ENCODE measurements around the gene SERPIND1. TPM values are rescaled to one million over a fixed set of nuclear protein-coding genes. Genes with fewer than 3 reads are reported as not detected.

Gene SERPIND1
- total RNA-seq, 1 donor, result not detected

DNA sequence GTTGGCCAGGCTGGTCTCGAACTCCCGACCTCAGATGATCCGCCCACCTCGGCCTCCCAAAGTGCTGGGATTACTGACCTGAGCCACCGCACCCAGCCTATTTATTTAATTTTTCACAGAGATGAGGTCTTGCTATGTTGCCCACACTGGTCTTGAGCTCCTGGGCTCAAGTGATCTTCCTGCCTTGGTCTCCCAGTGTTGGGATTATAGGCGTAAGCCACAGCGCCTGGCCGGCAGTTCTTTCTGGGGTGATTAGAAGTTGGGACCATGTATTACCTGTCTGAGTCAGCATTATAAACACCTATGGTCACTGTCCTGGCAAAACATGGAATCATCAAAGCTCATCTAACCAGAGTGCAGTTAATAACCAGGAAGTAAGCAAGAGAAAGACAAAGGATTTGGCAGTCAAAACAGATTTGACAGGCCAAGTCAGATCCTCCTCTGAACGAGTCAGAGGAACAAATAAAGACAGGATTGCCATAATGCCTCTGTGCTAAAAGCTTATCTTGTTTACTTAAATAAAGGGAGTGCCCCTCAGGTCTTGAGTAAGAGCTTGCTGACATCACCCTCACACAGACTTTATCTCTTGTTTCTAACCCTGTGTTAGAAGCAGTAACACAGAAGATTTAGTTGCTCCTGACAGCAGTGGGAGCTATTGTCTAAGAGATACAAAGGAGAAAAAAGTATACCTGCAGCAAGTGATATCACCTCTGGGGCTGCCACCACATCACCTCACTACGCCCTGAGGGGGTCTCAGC is 3.7 kb downstream of the SERPIND1 start:
- Histone ChIP-seq H3K4me1 (ENCODE audit: insufficient read depth, low read length) (peaks cover 37% of the 10 kb centered on the region), H3K9me3 (ENCODE audit: low read depth, low read length) (no peaks in the 10 kb centered on the region), H3K27me3 (ENCODE audit: insufficient read depth, low read length) (no peaks in the 10 kb centered on the region), H3K4me2 (ENCODE audit: insufficient read depth, low read length) (peak overlapping the region; percentile 12), H3K79me2 (ENCODE audit: insufficient read depth, low read length) (no peaks in the 10 kb centered on the region), H3K4me3 (ENCODE audit: insufficient read depth, low read length) (no peak overlapping the region), H3K36me3 (ENCODE audit: insufficient read depth, low read length) (peaks cover 8% of the 10 kb centered on the region), H4K20me1 (ENCODE audit: insufficient read depth, low read length) (no peaks in the 10 kb centered on the region), H3K27ac (ENCODE audit: low read depth, low read length) (peak overlapping the region; percentile 48), H2AFZ (ENCODE audit: low read length) (no peak overlapping the region)
- peak; percentile 35 for TF ChIP-seq CTCF (IDR thresholded peaks at IDR 0.05; ENCODE audit: extremely low read depth, low read depth, low read length)
- DNase-seq (ENCODE audit: insufficient read length, low spot score, missing footprints), result no peak

DNA sequence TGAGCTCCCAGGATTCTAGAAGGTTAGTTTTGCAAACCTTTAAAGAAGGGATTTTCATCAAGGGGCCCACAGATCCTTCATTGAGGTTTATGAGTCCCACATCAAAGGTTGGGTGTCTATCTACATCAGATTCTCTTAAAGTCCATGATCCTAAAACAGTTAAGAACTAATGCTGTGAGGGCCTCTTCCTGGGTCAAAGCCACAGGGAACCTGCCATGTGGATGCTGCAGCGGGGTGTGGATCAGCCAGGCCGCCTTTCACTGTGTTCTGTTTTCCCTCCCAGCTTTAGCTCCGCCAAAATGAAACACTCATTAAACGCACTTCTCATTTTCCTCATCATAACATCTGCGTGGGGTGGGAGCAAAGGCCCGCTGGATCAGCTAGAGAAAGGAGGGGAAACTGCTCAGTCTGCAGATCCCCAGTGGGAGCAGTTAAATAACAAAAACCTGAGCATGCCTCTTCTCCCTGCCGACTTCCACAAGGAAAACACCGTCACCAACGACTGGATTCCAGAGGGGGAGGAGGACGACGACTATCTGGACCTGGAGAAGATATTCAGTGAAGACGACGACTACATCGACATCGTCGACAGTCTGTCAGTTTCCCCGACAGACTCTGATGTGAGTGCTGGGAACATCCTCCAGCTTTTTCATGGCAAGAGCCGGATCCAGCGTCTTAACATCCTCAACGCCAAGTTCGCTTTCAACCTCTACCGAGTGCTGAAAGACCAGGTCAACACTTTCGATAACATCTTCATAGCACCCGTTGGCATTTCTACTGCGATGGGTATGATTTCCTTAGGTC is 5.3 kb downstream of the SERPIND1 start:
- Histone ChIP-seq H3K36me3 (ENCODE audit: insufficient read depth, low read length) (peaks cover 8% of the 10 kb centered on the region), H3K4me1 (ENCODE audit: insufficient read depth, low read length) (peaks cover 53% of the 10 kb centered on the region), H3K4me3 (ENCODE audit: insufficient read depth, low read length) (no peak overlapping the region), H3K27ac (ENCODE audit: low read depth, low read length) (no peak overlapping the region), H2AFZ (ENCODE audit: low read length) (no peak overlapping the region), H3K79me2 (ENCODE audit: insufficient read depth, low read length) (no peaks in the 10 kb centered on the region), H3K9me3 (ENCODE audit: low read depth, low read length) (no peaks in the 10 kb centered on the region), H4K20me1 (ENCODE audit: insufficient read depth, low read length) (peaks cover 3% of the 10 kb centered on the region), H3K27me3 (ENCODE audit: insufficient read depth, low read length) (no peaks in the 10 kb centered on the region), H3K4me2 (ENCODE audit: insufficient read depth, low read length) (peak overlapping the region; percentile 27)
- DNase-seq (ENCODE audit: insufficient read length, low spot score, missing footprints), result no peak
- TF ChIP-seq CTCF (IDR thresholded peaks at IDR 0.05; ENCODE audit: extremely low read depth, low read depth, low read length), result no peak

DNA sequence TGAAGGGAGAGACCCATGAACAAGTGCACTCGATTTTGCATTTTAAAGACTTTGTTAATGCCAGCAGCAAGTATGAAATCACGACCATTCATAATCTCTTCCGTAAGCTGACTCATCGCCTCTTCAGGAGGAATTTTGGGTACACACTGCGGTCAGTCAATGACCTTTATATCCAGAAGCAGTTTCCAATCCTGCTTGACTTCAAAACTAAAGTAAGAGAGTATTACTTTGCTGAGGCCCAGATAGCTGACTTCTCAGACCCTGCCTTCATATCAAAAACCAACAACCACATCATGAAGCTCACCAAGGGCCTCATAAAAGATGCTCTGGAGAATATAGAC is 5.9 kb downstream of the SERPIND1 start:
- H3K4me1 ChIP-seq (ENCODE audit: insufficient read depth, low read length), result peaks cover 57% of the 10 kb centered on the region
- H3K4me3 ChIP-seq (ENCODE audit: insufficient read depth, low read length), result no peak overlapping the region
- peak overlapping the region; percentile 27 for H3K4me2 ChIP-seq (ENCODE audit: insufficient read depth, low read length)

More for the DNA sequence above, 5.9 kb downstream of the SERPIND1 start:
- Histone ChIP-seq H3K79me2 (ENCODE audit: insufficient read depth, low read length) (no peaks in the 10 kb centered on the region), H3K9me3 (ENCODE audit: low read depth, low read length) (no peaks in the 10 kb centered on the region), H4K20me1 (ENCODE audit: insufficient read depth, low read length) (peaks cover 5% of the 10 kb centered on the region), H3K27ac (ENCODE audit: low read depth, low read length) (peak overlapping the region; percentile 30), H3K27me3 (ENCODE audit: insufficient read depth, low read length) (no peaks in the 10 kb centered on the region), H2AFZ (ENCODE audit: low read length) (no peak overlapping the region), H3K36me3 (ENCODE audit: insufficient read depth, low read length) (peaks cover 8% of the 10 kb centered on the region)
- no peak for TF ChIP-seq CTCF (IDR thresholded peaks at IDR 0.05; ENCODE audit: extremely low read depth, low read depth, low read length)
- DNase-seq (ENCODE audit: insufficient read length, low spot score, missing footprints), result peak; percentile 78
